Activated T-helper 2 cell treated with anti-CD3 and anti-CD28 coated beads, Interferon-gamma antibody, Interleukin-2, Interleukin-4, amounts not matched to agents 10 μg/mL and 5 μg/mL and 100 μg/mL, durations not matched to agents 14 hours and 24 hours and 36 hours (primary cell): Measurements from ENCODE around the gene KRTAP27-1. TPM values are rescaled to one million over a fixed set of nuclear protein-coding genes. Genes with fewer than 3 reads are reported as not detected.

Experiments
- DNase-seq: peaks from one replicate; pipeline ENCODE4 v3.0.0; 2021; ENCODE audit warnings: low spot score
- H3K27ac Mint-ChIP-seq: one replicate; pipeline ENCODE4 v1.8.0; 2021; ENCODE audit warnings: mixed read lengths
- H3K27me3 Mint-ChIP-seq: one replicate; pipeline ENCODE4 v1.8.0; 2021; ENCODE audit warnings: low read depth, mixed read lengths
- H3K36me3 Mint-ChIP-seq: one replicate; pipeline ENCODE4 v1.8.0; 2021; ENCODE audit warnings: low read depth, mixed read lengths
- H3K4me1 Mint-ChIP-seq: one replicate; pipeline ENCODE4 v1.8.0; 2021; ENCODE audit warnings: low read depth, mixed read lengths
- H3K4me3 Mint-ChIP-seq: one replicate; pipeline ENCODE4 v1.8.0; 2021; ENCODE audit warnings: low read depth, mild to moderate bottlenecking, moderate library complexity, mixed read lengths
- H3K9me3 Mint-ChIP-seq: one replicate; pipeline ENCODE4 v1.8.0; 2021; ENCODE audit warnings: mixed read lengths
- intact Hi-C: fragments of 100-400 bp; cut with micrococcal nuclease; formaldehyde crosslinking; loops from one replicate; pipeline ENCODE4 v1.15.1; 2023
- total RNA-seq: library from RNA; stranded (reverse); gene quantifications from 2 replicates; pipeline ENCODE4 v1.2.3, GENCODE V29; 2022

KRTAP27-1 gene
- total RNA-seq = not detected in 2 replicates

GRCh38 chr21:30337276-30337744, at the start of gene KRTAP27-1:
Gene KRTAP27-1, minus strand, starts transcription at chr21:30337694. Its CDS starts 26 bp downstream, at chr21:30337668.
- Mint-ChIP-seq H3K27me3 (no peaks in the 10 kb centered on the region), H3K27ac (no peak within 1 kb of the TSS), H3K9me3 (no peaks in the 10 kb centered on the region), H3K4me1 (no peaks in the 10 kb centered on the region), H3K4me3 (no peak within 1 kb of the TSS), H3K36me3 (no peaks in the 10 kb centered on the region)
- intact Hi-C loops = no loop called here
- no peak for DNase-seq

DNA sequence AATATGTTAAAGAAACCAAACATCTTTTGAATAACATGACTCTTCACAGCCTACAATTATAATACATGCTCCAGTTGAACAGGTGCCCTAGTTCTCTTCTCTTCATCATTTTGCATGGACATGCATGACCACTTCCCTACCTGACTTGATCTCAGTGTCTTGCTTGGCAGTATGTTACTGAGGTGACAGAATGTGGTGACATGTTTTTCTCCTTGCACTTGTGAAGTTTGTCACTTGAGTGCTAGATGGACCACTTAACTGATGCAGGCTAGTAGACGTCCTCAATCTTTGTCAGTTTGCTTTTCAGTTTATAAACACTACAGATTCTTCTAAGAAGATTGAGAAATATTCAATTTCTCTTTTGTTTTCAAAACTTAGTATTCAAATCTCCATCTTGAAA, 44.7 kb upstream of the KRTAP27-1 start:
- Mint-ChIP-seq H3K4me1 (no peaks in the 10 kb centered on the region), H3K9me3 (no peaks in the 10 kb centered on the region), H3K4me3 (no peak overlapping the region), H3K36me3 (no peaks in the 10 kb centered on the region), H3K27ac (no peak overlapping the region), H3K27me3 (no peaks in the 10 kb centered on the region)
- no peak for DNase-seq
- intact Hi-C loops = no loop called here

GRCh38 chr21:30372139-30372770, 34.8 kb upstream of the KRTAP27-1 start, which contains the start of gene KRTAP13-2:
Gene KRTAP13-2, minus strand, starts transcription at chr21:30372271. Its CDS starts 58 bp downstream, at chr21:30372213.
- no peaks in the 10 kb centered on the region for H3K4me1 Mint-ChIP-seq
- H3K4me3 Mint-ChIP-seq = no peak within 1 kb of the TSS
- H3K36me3 Mint-ChIP-seq = no peaks in the 10 kb centered on the region
- H3K27me3 Mint-ChIP-seq = no peaks in the 10 kb centered on the region
- H3K9me3 Mint-ChIP-seq = no peaks in the 10 kb centered on the region
- intact Hi-C loops = no loop called here
- DNase-seq = no peak
- no peak within 1 kb of the TSS for H3K27ac Mint-ChIP-seq

GRCh38 chr21:30355906-30356305, 18.4 kb upstream of the KRTAP27-1 start:
- Mint-ChIP-seq H3K4me1 (no peaks in the 10 kb centered on the region), H3K27ac (no peak overlapping the region), H3K4me3 (no peak overlapping the region), H3K36me3 (no peaks in the 10 kb centered on the region), H3K27me3 (peaks cover 3% of the 10 kb centered on the region), H3K9me3 (no peaks in the 10 kb centered on the region)
- no peak for DNase-seq
- intact Hi-C loops = no loop called here

DNA sequence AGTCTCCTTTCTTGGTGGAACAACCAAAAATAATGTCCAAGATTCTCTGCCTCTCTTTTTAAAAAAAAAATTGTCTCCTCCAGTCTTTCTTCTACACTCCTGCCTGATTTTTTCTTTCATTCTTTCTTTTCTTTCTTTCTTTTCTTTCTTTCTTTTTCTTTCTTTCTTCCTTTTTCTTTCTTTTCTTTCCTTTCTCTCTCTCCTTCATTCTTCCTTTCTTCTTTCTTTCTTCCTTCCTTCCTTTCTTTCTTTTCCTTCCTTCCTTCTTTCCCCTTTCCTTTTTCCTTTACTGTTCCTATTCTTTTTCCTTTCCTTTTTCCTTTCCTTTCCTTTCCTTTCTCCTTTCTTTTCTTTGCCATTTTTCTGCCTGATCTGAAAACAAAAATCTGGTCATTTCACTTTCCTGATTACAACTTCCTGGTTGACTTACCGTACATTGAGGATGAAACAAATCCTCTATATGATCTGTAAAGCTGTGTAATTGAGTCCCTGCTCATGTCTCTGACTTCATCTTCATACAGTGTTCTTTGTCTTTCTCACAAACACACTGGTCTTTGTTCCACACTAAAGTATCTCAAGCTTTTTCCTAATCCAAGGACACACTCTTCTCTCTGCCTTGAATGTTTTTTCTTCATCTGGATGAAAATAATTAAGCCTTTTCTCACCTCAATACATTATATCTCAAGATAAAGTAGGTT, 17.0 kb upstream of the KRTAP27-1 start:
- DNase-seq = no peak
- Mint-ChIP-seq H3K27me3 (peaks cover 3% of the 10 kb centered on the region), H3K36me3 (no peaks in the 10 kb centered on the region), H3K4me3 (no peak overlapping the region), H3K27ac (no peak overlapping the region), H3K9me3 (no peaks in the 10 kb centered on the region), H3K4me1 (no peaks in the 10 kb centered on the region)
- intact Hi-C loops = no loop called here

DNA sequence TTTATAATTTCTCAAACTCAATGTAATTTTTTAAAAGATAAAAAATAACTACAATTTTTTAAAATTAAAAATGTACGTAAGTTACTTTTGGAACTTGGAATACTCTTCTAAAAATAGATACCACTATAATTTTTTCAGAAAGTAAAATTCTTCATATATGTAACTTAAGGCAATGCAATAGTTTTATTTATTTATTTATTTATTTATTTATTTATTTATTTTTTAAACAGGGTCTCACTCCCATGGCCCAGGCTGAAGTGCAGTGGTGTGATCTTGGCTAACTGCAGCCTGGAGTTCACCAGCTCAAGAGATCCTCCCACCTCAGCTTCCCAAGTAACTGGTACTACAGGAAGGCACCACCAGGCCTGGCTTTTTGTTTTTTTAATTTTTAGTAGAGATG, 14.0 kb upstream of the KRTAP27-1 start:
- no peak overlapping the region for H3K4me3 Mint-ChIP-seq
- H3K27ac Mint-ChIP-seq = no peak overlapping the region
- no peaks in the 10 kb centered on the region for H3K4me1 Mint-ChIP-seq
- no peaks in the 10 kb centered on the region for H3K36me3 Mint-ChIP-seq
- H3K9me3 Mint-ChIP-seq = no peaks in the 10 kb centered on the region
- intact Hi-C loops = no loop called here
- DNase-seq = no peak
- peaks cover 3% of the 10 kb centered on the region for H3K27me3 Mint-ChIP-seq

DNA sequence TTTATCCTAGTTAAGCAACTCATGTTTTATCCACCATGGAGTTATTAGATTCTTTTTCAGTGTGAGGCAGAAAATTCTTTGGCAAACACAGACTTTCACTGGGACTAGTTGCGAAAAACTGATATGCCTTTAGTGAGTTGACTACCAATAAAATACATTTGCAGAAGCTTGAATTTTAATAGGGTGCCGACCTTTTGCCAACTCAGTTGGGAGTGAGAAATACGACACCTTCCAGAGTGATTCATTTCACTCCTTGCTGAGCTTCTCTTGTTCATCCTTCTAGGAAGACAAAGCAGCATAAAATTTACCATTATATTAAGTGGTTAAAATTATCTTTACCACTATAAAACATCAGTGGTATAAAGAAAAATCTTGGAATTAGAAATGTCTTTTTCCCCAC, 12.1 kb upstream of the KRTAP27-1 start:
- no peak overlapping the region for H3K27ac Mint-ChIP-seq
- intact Hi-C loops = no loop called here

GRCh38 chr21:30348506-30348905, 11.0 kb upstream of the KRTAP27-1 start, which contains the start of gene KRTAP23-1:
Gene KRTAP23-1, minus strand, starts transcription at chr21:30348606. Its CDS starts 0 bp downstream, at chr21:30348606.
- no peak for DNase-seq
- H3K4me3 Mint-ChIP-seq = no peak within 1 kb of the TSS
- no peaks in the 10 kb centered on the region for H3K9me3 Mint-ChIP-seq
- H3K4me1 Mint-ChIP-seq = no peaks in the 10 kb centered on the region
- intact Hi-C loops = no loop called here
- H3K27ac Mint-ChIP-seq = no peak within 1 kb of the TSS
- H3K36me3 Mint-ChIP-seq = no peaks in the 10 kb centered on the region
- H3K27me3 Mint-ChIP-seq = no peaks in the 10 kb centered on the region

More for the DNA sequence above, 12.1 kb upstream of the KRTAP27-1 start:
- Mint-ChIP-seq H3K4me1 (no peaks in the 10 kb centered on the region), H3K9me3 (no peaks in the 10 kb centered on the region), H3K4me3 (no peak overlapping the region), H3K27me3 (peaks cover 2% of the 10 kb centered on the region), H3K36me3 (no peaks in the 10 kb centered on the region)
- no peak for DNase-seq

DNA sequence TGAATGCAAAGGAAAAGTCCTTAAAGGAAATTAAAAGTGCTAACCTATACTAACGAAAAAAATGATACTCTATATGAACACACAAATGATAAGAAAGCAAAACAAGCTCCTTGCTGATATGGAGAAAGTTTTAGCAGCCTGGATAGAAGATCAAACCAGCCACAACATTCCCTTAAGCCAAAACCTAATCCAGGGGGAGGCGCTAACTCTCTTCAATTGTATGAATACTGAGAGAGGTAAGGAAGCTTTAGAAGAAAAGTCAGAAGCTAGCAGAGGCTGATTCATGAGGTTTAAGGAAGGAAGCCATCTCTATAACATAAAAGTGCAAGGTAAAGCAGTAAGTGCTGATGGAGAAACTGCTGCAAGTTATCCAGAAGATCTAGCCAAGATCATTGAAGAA, 7.5 kb upstream of the KRTAP27-1 start:
- intact Hi-C loops = no loop called here
- Mint-ChIP-seq H3K27ac (no peak overlapping the region), H3K4me1 (no peaks in the 10 kb centered on the region), H3K9me3 (no peaks in the 10 kb centered on the region), H3K36me3 (no peaks in the 10 kb centered on the region), H3K4me3 (no peak overlapping the region), H3K27me3 (no peaks in the 10 kb centered on the region)
- DNase-seq = no peak

GRCh38 chr21:30340714-30341573, 3.5 kb upstream of the KRTAP27-1 start:
- intact Hi-C loops = loop anchor here (2.0 kb wide), 1 partner anchor 746 kb away; no protein-coding TSS in a partner anchor
- Mint-ChIP-seq H3K27ac (no peak overlapping the region), H3K9me3 (no peaks in the 10 kb centered on the region), H3K4me3 (no peak overlapping the region), H3K27me3 (no peaks in the 10 kb centered on the region), H3K36me3 (no peaks in the 10 kb centered on the region), H3K4me1 (no peaks in the 10 kb centered on the region)
- DNase-seq = no peak

- Mint-ChIP-seq H3K9me3 (no peaks in the 10 kb centered on the region), H3K36me3 (no peaks in the 10 kb centered on the region)
Measured at GRCh38 chr21:30338717-30339116, 1.2 kb upstream of the KRTAP27-1 start.

GRCh38 chr21:30337772-30338171, 278 bp upstream of the KRTAP27-1 start:
- intact Hi-C loops = no loop called here
- Mint-ChIP-seq H3K36me3 (no peaks in the 10 kb centered on the region), H3K9me3 (no peaks in the 10 kb centered on the region), H3K4me1 (no peaks in the 10 kb centered on the region), H3K27me3 (no peaks in the 10 kb centered on the region), H3K27ac (no peak overlapping the region), H3K4me3 (no peak overlapping the region)
- no peak for DNase-seq

More at GRCh38 chr21:30338717-30339116, 1.2 kb upstream of the KRTAP27-1 start:
- intact Hi-C loops = no loop called here
- Mint-ChIP-seq H3K4me3 (no peak overlapping the region), H3K27me3 (no peaks in the 10 kb centered on the region), H3K27ac (no peak overlapping the region), H3K4me1 (no peaks in the 10 kb centered on the region)
- no peak for DNase-seq
